PC-9 (cell line): ENCODE data around the gene XKR7. TPM values are rescaled to one million over a fixed set of nuclear protein-coding genes. Genes with fewer than 3 reads are reported as not detected.

Experiments
- BruUV-seq: library from RNA; stranded (reverse); fragments of 400-500 nt; replicated peaks from 2 replicates; lab custom pipeline; 2021; lab: Mats Ljungman, UMichigan
- CTCF ChIA-PET: fragments of 300-600 bp; sonication (Branson Sonifier 250); formaldehyde crosslinking; loops from one replicate; lab custom pipeline; 2022; ENCODE audit warnings: antibody characterized with exemption; lab: Charles Lee
- POLR2A ChIA-PET: fragments of 300-600 bp; sonication (Branson Sonifier 250); formaldehyde crosslinking; loops from one replicate; lab custom pipeline; 2022; ENCODE audit warnings: antibody characterized with exemption; ENCODE audit not compliant: unreplicated experiment; lab: Charles Lee
- DNase-seq, 2 experiments: peaks; one replicate each; pipeline versions ENCODE4 v3.0.0 to v3.0.0-alpha.2; 2015 to 2022; ENCODE audit warnings: mixed read lengths in 1 of 2
- H2AFZ ChIP-seq: fragments of 200-600 bp; sonication (generic); 2 replicates; pipeline ENCODE4 v1.8.1; 2017; ENCODE audit warnings: antibody characterized with exemption
- H3F3A ChIP-seq: fragments of 200-600 bp; sonication (generic); 2 replicates; pipeline ENCODE4 v1.8.1; 2017; ENCODE audit warnings: antibody characterized with exemption, mild to moderate bottlenecking, low read depth; ENCODE audit not compliant: insufficient read depth
- H3K27ac ChIP-seq: fragments of 200-600 bp; sonication (generic); 2 replicates; pipeline ENCODE4 v1.6.1; 2016; ENCODE audit warnings: mixed run types
- H3K27me3 ChIP-seq: fragments of 200-600 bp; sonication (generic); 2 replicates; pipeline ENCODE4 v1.6.1; 2016; ENCODE audit warnings: low read depth, mixed run types; ENCODE audit not compliant: insufficient read depth
- H3K36me3 ChIP-seq: fragments of 200-600 bp; sonication (generic); 2 replicates; pipeline ENCODE4 v1.6.1; 2016; ENCODE audit warnings: low read depth, mixed run types
- H3K4me1 ChIP-seq: fragments of 200-600 bp; sonication (generic); replicated peaks from 2 replicates; pipeline ENCODE4 v1.6.1; 2016; ENCODE audit warnings: mixed run types; ENCODE audit not compliant: insufficient read depth
- H3K4me2 ChIP-seq: fragments of 200-600 bp; sonication (generic); 2 replicates; pipeline ENCODE4 v1.6.1; 2017; ENCODE audit warnings: mixed run types
- H3K4me3 ChIP-seq: fragments of 200-600 bp; sonication (generic); 2 replicates; pipeline ENCODE4 v1.6.1; 2016; ENCODE audit warnings: mixed run types
- H3K79me2 ChIP-seq: fragments of 200-600 bp; sonication (generic); 2 replicates; pipeline ENCODE4 v1.6.1; 2017; ENCODE audit warnings: low read depth, mixed run types
- H3K9me2 ChIP-seq: fragments of 200-600 bp; sonication (generic); 2 replicates; pipeline ENCODE4 v1.8.1; 2017; ENCODE audit warnings: mild to moderate bottlenecking; ENCODE audit not compliant: insufficient read depth
- H3K9me3 ChIP-seq: fragments of 200-600 bp; sonication (generic); 2 replicates; pipeline ENCODE4 v1.8.1; 2016; ENCODE audit warnings: low read depth; ENCODE audit not compliant: insufficient read depth
- H4K20me1 ChIP-seq: fragments of 200-600 bp; sonication (generic); 2 replicates; pipeline ENCODE4 v1.8.1; 2017; ENCODE audit not compliant: insufficient read depth
- EZH2 ChIP-seq: fragments of 200-600 bp; sonication (generic); IDR thresholded peaks from 2 replicates; pipeline ENCODE4 v1.8.0; 2017; ENCODE audit warnings: antibody characterized with exemption, low read depth
- intact Hi-C: fragments of 100-400 bp; cut with micrococcal nuclease; formaldehyde crosslinking; loops from one replicate; pipeline ENCODE4 v1.10.0; 2022; ENCODE audit not compliant: unreplicated experiment
- total RNA-seq: library from RNA; stranded (reverse); gene quantifications from 2 replicates; pipeline ENCODE4 v1.2.3, GENCODE V29; 2021
- TF ChIP-seq, protein P1 (sequence below): fragments of 200-600 bp; sonication (generic); conservative IDR thresholded peaks from 2 replicates; pipeline ENCODE4 v1.6.1; 2017; ENCODE audit warnings: mixed run types, antibody characterized with exemption, mild to moderate bottlenecking, moderate library complexity

XKR7 gene
- total RNA-seq, 1 experiment from 2014 or later: not detected

DNA sequence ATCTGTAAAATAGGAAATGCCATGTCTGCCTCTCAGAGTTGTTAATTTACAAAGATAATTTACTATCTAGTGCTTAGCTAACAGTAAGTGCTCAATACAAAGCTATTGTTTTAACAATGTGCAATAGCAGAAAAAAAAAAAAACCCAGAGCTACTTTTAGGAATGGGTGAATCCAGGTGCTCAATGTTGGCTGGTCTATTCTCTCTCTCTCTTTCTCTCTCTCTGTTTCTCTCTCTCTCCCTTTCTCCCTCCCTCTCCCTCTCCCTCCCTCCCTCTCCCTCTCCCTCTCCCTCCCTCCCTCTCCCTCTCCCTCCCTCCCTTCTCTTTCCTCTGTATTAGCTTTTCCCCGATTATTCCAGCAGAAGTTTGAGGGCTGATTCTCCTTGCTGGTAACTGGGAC lies 30.1 kb upstream of the XKR7 start:
- Histone ChIP-seq H2AFZ (no peak overlapping the region), H3K79me2 (no peaks in the 10 kb centered on the region), H4K20me1 (no peaks in the 10 kb centered on the region), H3K4me2 (no peak overlapping the region), H3K9me2 (no peaks in the 10 kb centered on the region), H3K4me1 (no peaks in the 10 kb centered on the region), H3K27ac (no peak overlapping the region), H3F3A (no peaks in the 10 kb centered on the region), H3K36me3 (no peaks in the 10 kb centered on the region), H3K4me3 (no peak overlapping the region), H3K9me3 (no peaks in the 10 kb centered on the region), H3K27me3 (no peaks in the 10 kb centered on the region; the same call in 1 of the 2 replicates)
- TF ChIP-seq EZH2: no peak
- TF ChIP-seq, protein P1, sequence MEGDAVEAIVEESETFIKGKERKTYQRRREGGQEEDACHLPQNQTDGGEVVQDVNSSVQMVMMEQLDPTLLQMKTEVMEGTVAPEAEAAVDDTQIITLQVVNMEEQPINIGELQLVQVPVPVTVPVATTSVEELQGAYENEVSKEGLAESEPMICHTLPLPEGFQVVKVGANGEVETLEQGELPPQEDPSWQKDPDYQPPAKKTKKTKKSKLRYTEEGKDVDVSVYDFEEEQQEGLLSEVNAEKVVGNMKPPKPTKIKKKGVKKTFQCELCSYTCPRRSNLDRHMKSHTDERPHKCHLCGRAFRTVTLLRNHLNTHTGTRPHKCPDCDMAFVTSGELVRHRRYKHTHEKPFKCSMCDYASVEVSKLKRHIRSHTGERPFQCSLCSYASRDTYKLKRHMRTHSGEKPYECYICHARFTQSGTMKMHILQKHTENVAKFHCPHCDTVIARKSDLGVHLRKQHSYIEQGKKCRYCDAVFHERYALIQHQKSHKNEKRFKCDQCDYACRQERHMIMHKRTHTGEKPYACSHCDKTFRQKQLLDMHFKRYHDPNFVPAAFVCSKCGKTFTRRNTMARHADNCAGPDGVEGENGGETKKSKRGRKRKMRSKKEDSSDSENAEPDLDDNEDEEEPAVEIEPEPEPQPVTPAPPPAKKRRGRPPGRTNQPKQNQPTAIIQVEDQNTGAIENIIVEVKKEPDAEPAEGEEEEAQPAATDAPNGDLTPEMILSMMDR: no peak
- BruUV-seq: no TSS peak
- DNase-seq: no peak
- POLR2A ChIA-PET: no interaction called here
- CTCF ChIA-PET: no interaction called here
- intact Hi-C loops: no loop called here

DNA sequence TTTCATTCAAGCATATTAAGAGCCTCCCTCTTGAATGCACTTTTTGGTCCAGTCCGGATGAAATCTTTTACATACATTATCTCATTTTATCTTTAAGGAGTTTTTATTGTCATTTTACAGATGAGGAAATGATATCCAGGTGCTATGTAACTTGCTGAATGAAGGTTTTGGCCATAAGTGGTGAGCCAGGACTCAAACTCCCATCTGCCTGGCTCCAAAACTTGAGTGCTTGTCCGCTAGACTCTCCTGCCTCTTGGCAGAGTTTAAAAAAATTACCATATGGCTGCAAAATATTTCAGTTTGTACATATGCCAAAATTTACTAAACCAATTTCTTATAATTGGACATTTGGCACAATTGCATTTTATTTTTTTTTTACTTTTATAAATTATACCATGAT lies 28.3 kb upstream of the XKR7 start:
- H3K4me2 ChIP-seq: no peak overlapping the region
- TF ChIP-seq, protein P1: no peak
- no peak for TF ChIP-seq EZH2
- H3K27me3 ChIP-seq: no peaks in the 10 kb centered on the region
- H3K27ac ChIP-seq: no peak overlapping the region
- no peaks in the 10 kb centered on the region for H3F3A ChIP-seq
- H2AFZ ChIP-seq: no peak overlapping the region
- BruUV-seq: no TSS peak
- no peaks in the 10 kb centered on the region for H3K36me3 ChIP-seq
- DNase-seq: no peak
- H4K20me1 ChIP-seq: no peaks in the 10 kb centered on the region
- CTCF ChIA-PET: no interaction called here
- no peaks in the 10 kb centered on the region for H3K4me1 ChIP-seq
- POLR2A ChIA-PET: no interaction called here
- intact Hi-C loops: no loop called here
- H3K9me2 ChIP-seq: no peaks in the 10 kb centered on the region
- no peaks in the 10 kb centered on the region for H3K9me3 ChIP-seq
- H3K79me2 ChIP-seq: no peaks in the 10 kb centered on the region
- H3K4me3 ChIP-seq: no peak overlapping the region

DNA sequence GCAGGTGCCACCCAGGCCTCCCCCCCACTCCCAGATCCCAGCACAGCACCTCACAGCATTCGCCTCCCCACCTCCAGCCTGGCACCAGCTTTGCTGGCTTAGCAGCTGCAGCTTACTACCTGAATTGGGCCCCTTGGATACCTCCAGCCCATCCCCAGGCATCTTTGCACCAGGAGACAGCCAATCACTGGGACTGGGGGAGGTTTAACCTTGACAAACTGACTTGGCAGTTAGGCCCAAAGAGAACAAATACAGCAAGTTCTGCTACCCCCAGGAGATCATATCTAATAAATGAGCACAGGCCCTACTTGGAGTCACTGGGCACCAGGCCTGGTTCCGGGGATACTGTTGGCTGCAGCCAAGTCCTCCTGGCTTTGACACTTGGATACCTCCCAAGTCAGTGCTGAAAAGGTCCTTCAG lies 24.9 kb upstream of the XKR7 start:
- no peaks in the 10 kb centered on the region for H3K9me3 ChIP-seq
- ChIA-PET POLR2A (no interaction called here), CTCF (no interaction called here)
- intact Hi-C loops: no loop called here
- no peak overlapping the region for H2AFZ ChIP-seq
- no peak for TF ChIP-seq EZH2
- TF ChIP-seq, protein P1: no peak
- H3K27me3 ChIP-seq: no peaks in the 10 kb centered on the region
- H3K4me3 ChIP-seq: no peak overlapping the region
- no peaks in the 10 kb centered on the region for H3K9me2 ChIP-seq
- no peaks in the 10 kb centered on the region for H3K79me2 ChIP-seq
- no TSS peak for BruUV-seq
- no peak for DNase-seq
- no peaks in the 10 kb centered on the region for H3K4me1 ChIP-seq
- H3K36me3 ChIP-seq: peaks cover 11% of the 10 kb centered on the region
- H3K27ac ChIP-seq: no peak overlapping the region
- H3F3A ChIP-seq: no peaks in the 10 kb centered on the region
- H4K20me1 ChIP-seq: no peaks in the 10 kb centered on the region
- no peak overlapping the region for H3K4me2 ChIP-seq
